Activated CD8-positive, alpha-beta T cell treated with anti-CD3 and anti-CD28 coated beads, Interleukin-2, amount 10 ng/mL, durations not matched to agents 7 days and 5 days (primary cell): ENCODE results near the gene DUS2. TPM values are rescaled to one million over a fixed set of nuclear protein-coding genes. Genes with fewer than 3 reads are reported as not detected.

Source experiments
- ATAC-seq: fragments of 150-1000 bp; cut with Tn5 transposase; one replicate; pipeline ENCODE4 v1.10.0; 2021; ENCODE audit warnings: moderate library complexity
- CTCF ChIA-PET: fragments of 350-600 bp; sonication (Branson Sonifier 250); formaldehyde crosslinking; loops from one replicate; lab custom pipeline; 2021; ENCODE audit warnings: antibody characterized with exemption; lab: Charles Lee
- POLR2A ChIA-PET: fragments of 350-600 bp; sonication (Branson Sonifier 250); formaldehyde crosslinking; loops from one replicate; lab custom pipeline; 2021; ENCODE audit warnings: antibody characterized with exemption; lab: Charles Lee
- DNase-seq: peaks from one replicate; pipeline ENCODE4 v3.0.0-alpha.2; 2020
- H3K27ac Mint-ChIP-seq: one replicate; pipeline ENCODE4 v1.8.0; 2021; ENCODE audit warnings: mild to moderate bottlenecking, mixed read lengths
- H3K27me3 Mint-ChIP-seq: one replicate; pipeline ENCODE4 v1.8.0; 2021; ENCODE audit warnings: low read depth, mixed read lengths
- H3K36me3 Mint-ChIP-seq: one replicate; pipeline ENCODE4 v1.8.0; 2021; ENCODE audit warnings: low read depth, mixed read lengths
- H3K4me1 Mint-ChIP-seq: one replicate; pipeline ENCODE4 v1.8.0; 2021; ENCODE audit warnings: low read depth, mixed read lengths
- H3K4me3 Mint-ChIP-seq: one replicate; pipeline ENCODE4 v1.8.0; 2021; ENCODE audit warnings: mild to moderate bottlenecking, mixed read lengths
- H3K9me3 Mint-ChIP-seq: one replicate; pipeline ENCODE4 v1.8.0; 2022; ENCODE audit warnings: mixed read lengths; ENCODE audit not compliant: insufficient read depth
- total RNA-seq, 2 experiments: library from RNA; stranded (reverse); gene quantifications; one replicate each; pipeline ENCODE4 v1.2.3, GENCODE V29; 2021

The DUS2 gene
- total RNA-seq, 2 experiments from 2014 or later, result 24.1 to 25.2 TPM

- POLR2A ChIA-PET, result interaction anchor here (0.7 to 4.1 kb wide), 14 partner anchors 10 to 211 kb away, joined by 3 to 76 read pairs (median 4); no protein-coding TSS in a partner anchor
- ATAC-seq, result peak; percentile 72
- H3K9me3 Mint-ChIP-seq, result no peaks in the 10 kb centered on the region
Measured at GRCh38 chr16:68084504-68085258, 61.6 kb downstream of the DUS2 start.

GRCh38 chr16:68085259-68086071 lies 62.4 kb downstream of the DUS2 start, which contains the start of gene NFATC3:
NFATC3 (plus strand) TSS chr16:68085370; CDS start chr16:68085682, 312 bp downstream.
- H3K27me3 Mint-ChIP-seq, result no peaks in the 10 kb centered on the region
- H3K9me3 Mint-ChIP-seq, result no peaks in the 10 kb centered on the region
- H3K27ac Mint-ChIP-seq, result peak within 1 kb of the TSS; percentile 94
- H3K4me1 Mint-ChIP-seq, result peaks cover 55% of the 10 kb centered on the region
- DNase-seq (peak; percentile 99), ATAC-seq (peak; percentile 79)
- CTCF ChIA-PET, result interaction anchor here (1.3 to 8.4 kb wide), 9 partner anchors 8 to 150 kb away, joined by 3 to 142 read pairs (median 7); partner anchors contain the start of genes DDX28, DUS2 and PSMB10
- POLR2A ChIA-PET, result interaction anchor here (0.7 to 4.1 kb wide), 12 partner anchors 10 to 204 kb away, joined by 3 to 76 read pairs (median 6); no protein-coding TSS in a partner anchor
- H3K36me3 Mint-ChIP-seq, result peaks cover 40% of the 10 kb centered on the region
- H3K4me3 Mint-ChIP-seq, result peak within 1 kb of the TSS; percentile 88

More at GRCh38 chr16:68084504-68085258, 61.6 kb downstream of the DUS2 start:
- CTCF ChIA-PET, result interaction anchor here (1.3 to 8.4 kb wide), 10 partner anchors 9 to 268 kb away, joined by 3 to 142 read pairs (median 6); partner anchors contain the start of genes DDX28, DUS2 and PSMB10
- Mint-ChIP-seq H3K27me3 (no peaks in the 10 kb centered on the region), H3K36me3 (peaks cover 38% of the 10 kb centered on the region), H3K4me3 (peak overlapping the region; percentile 88), H3K4me1 (peaks cover 57% of the 10 kb centered on the region), H3K27ac (peak overlapping the region; percentile 89)
- peak; percentile 93 for DNase-seq

- DNase-seq (no peak), ATAC-seq (no peak)
- H3K27ac Mint-ChIP-seq, result peak overlapping the region; percentile 94
- ChIA-PET CTCF (interaction anchor here (0.9 to 8.4 kb wide), 7 partner anchors 14 to 144 kb away, joined by 3 to 142 read pairs (median 7); no protein-coding TSS in a partner anchor), POLR2A (interaction anchor here (0.6 to 4.1 kb wide), 5 partner anchors 16 to 176 kb away, joined by 3 to 71 read pairs (median 8); no protein-coding TSS in a partner anchor)
- no peaks in the 10 kb centered on the region for H3K9me3 Mint-ChIP-seq
- H3K27me3 Mint-ChIP-seq, result no peaks in the 10 kb centered on the region
- peaks cover 37% of the 10 kb centered on the region for H3K36me3 Mint-ChIP-seq
- H3K4me1 Mint-ChIP-seq, result peaks cover 55% of the 10 kb centered on the region
- H3K4me3 Mint-ChIP-seq, result peak overlapping the region; percentile 88
Measured at GRCh38 chr16:68086336-68086841, 63.3 kb downstream of the DUS2 start.

GRCh38 chr16:68086860-68087268 lies 63.8 kb downstream of the DUS2 start:
- Mint-ChIP-seq H3K36me3 (peaks cover 35% of the 10 kb centered on the region), H3K9me3 (no peaks in the 10 kb centered on the region), H3K27ac (peak overlapping the region; percentile 94), H3K4me1 (peaks cover 55% of the 10 kb centered on the region), H3K4me3 (peak overlapping the region; percentile 88), H3K27me3 (no peaks in the 10 kb centered on the region)
- no peak for ATAC-seq
- ChIA-PET CTCF (interaction anchor here (0.9 to 8.4 kb wide), 6 partner anchors 14 to 143 kb away, joined by 3 to 142 read pairs (median 8); no protein-coding TSS in a partner anchor), POLR2A (interaction anchor here (1.0 to 4.1 kb wide), 3 partner anchors 17 to 26 kb away, joined by 3 to 23 read pairs (median 8); no protein-coding TSS in a partner anchor)
- no peak for DNase-seq

GRCh38 chr16:68087688-68088087 lies 64.6 kb downstream of the DUS2 start:
- H3K27me3 Mint-ChIP-seq, result no peaks in the 10 kb centered on the region
- peaks cover 53% of the 10 kb centered on the region for H3K4me1 Mint-ChIP-seq
- DNase-seq (no peak), ATAC-seq (no peak)
- ChIA-PET POLR2A (interaction anchor here (1.0 kb wide), 1 partner anchor 18 kb away, joined by 3 read pairs; no protein-coding TSS in a partner anchor), CTCF (interaction anchor here (1.9 to 8.4 kb wide), 3 partner anchors 15 to 30 kb away, joined by 5 to 142 read pairs (median 78); no protein-coding TSS in a partner anchor)
- H3K27ac Mint-ChIP-seq, result peak overlapping the region; percentile 72
- H3K4me3 Mint-ChIP-seq, result peak overlapping the region; percentile 88
- H3K36me3 Mint-ChIP-seq, result peaks cover 29% of the 10 kb centered on the region
- H3K9me3 Mint-ChIP-seq, result no peaks in the 10 kb centered on the region

GRCh38 chr16:68088130-68088972 lies 65.3 kb downstream of the DUS2 start:
- ATAC-seq, result no peak
- Mint-ChIP-seq H3K27ac (peak overlapping the region; percentile 67), H3K36me3 (peaks cover 27% of the 10 kb centered on the region), H3K4me1 (peaks cover 53% of the 10 kb centered on the region), H3K4me3 (peak overlapping the region; percentile 88), H3K27me3 (no peaks in the 10 kb centered on the region), H3K9me3 (no peaks in the 10 kb centered on the region)
- ChIA-PET POLR2A (interaction anchor here (1.0 to 1.2 kb wide), 3 partner anchors 14 to 33 kb away, joined by 3 read pairs; no protein-coding TSS in a partner anchor), CTCF (interaction anchor here (1.0 to 8.4 kb wide), 4 partner anchors 16 to 140 kb away, joined by 5 to 142 read pairs (median 42); no protein-coding TSS in a partner anchor)
- DNase-seq, result no peak

- Mint-ChIP-seq H3K4me1 (peaks cover 53% of the 10 kb centered on the region), H3K36me3 (peaks cover 24% of the 10 kb centered on the region), H3K4me3 (peak overlapping the region; percentile 75), H3K27me3 (no peaks in the 10 kb centered on the region), H3K9me3 (no peaks in the 10 kb centered on the region), H3K27ac (peak overlapping the region; percentile 67)
- POLR2A ChIA-PET, result interaction anchor here (1.2 kb wide), 2 partner anchors 15 to 32 kb away, joined by 3 read pairs; no protein-coding TSS in a partner anchor
- CTCF ChIA-PET, result interaction anchor here (1.0 to 8.4 kb wide), 3 partner anchors 16 to 139 kb away, joined by 6 to 142 read pairs (median 78); no protein-coding TSS in a partner anchor
- no peak for DNase-seq
- no peak for ATAC-seq
Measured at GRCh38 chr16:68089067-68089466, 66.0 kb downstream of the DUS2 start.

- POLR2A ChIA-PET, result interaction anchor here (1.2 kb wide), 1 partner anchor 31 kb away, joined by 3 read pairs; no protein-coding TSS in a partner anchor
Measured at GRCh38 chr16:68090130-68090529, 67.0 kb downstream of the DUS2 start.

GRCh38 chr16:68090533-68090932 lies 67.4 kb downstream of the DUS2 start:
- POLR2A ChIA-PET, result no interaction called here
- Mint-ChIP-seq H3K27ac (peak overlapping the region; percentile 78), H3K9me3 (no peaks in the 10 kb centered on the region), H3K4me1 (peaks cover 58% of the 10 kb centered on the region), H3K36me3 (peaks cover 33% of the 10 kb centered on the region), H3K27me3 (no peaks in the 10 kb centered on the region), H3K4me3 (peak overlapping the region; percentile 75)
- no peak for DNase-seq
- no peak for ATAC-seq
- CTCF ChIA-PET, result interaction anchor here (1.3 to 3.2 kb wide), 2 partner anchors 27 to 50 kb away, joined by 4 to 10 read pairs; no protein-coding TSS in a partner anchor

More at GRCh38 chr16:68090130-68090529, 67.0 kb downstream of the DUS2 start:
- CTCF ChIA-PET, result interaction anchor here (8.4 kb wide), 1 partner anchor 18 kb away, joined by 142 read pairs; no protein-coding TSS in a partner anchor
- H3K36me3 Mint-ChIP-seq, result peaks cover 31% of the 10 kb centered on the region
- no peaks in the 10 kb centered on the region for H3K9me3 Mint-ChIP-seq
- ATAC-seq, result no peak
- H3K27me3 Mint-ChIP-seq, result no peaks in the 10 kb centered on the region
- peaks cover 56% of the 10 kb centered on the region for H3K4me1 Mint-ChIP-seq
- peak overlapping the region; percentile 75 for H3K4me3 Mint-ChIP-seq
- no peak for DNase-seq
- H3K27ac Mint-ChIP-seq, result peak overlapping the region; percentile 78
